CD4-positive, CD25-positive, alpha-beta regulatory T cell (primary cell): ENCODE measurements around the gene RAB22A. TPM values are rescaled to one million over a fixed set of nuclear protein-coding genes. Genes with fewer than 3 reads are reported as not detected.

Experiments
- ATAC-seq, 2 donors: fragments of 150-1000 bp; cut with Tn5 transposase; one replicate each; pipeline ENCODE4 v1.10.0; 2021; ENCODE audit warnings: low read depth in 2 of 2, moderate number of reproducible peaks in 2 of 2, moderate library complexity in 1 of 2
- DNase-seq, 3 donors: peaks; one replicate each; pipeline versions ENCODE4 v3.0.0 to v3.0.0-alpha.2; 2012 to 2022; ENCODE audit warnings: mixed read lengths in 1 of 3
- H3K27ac ChIP-seq: one replicate; pipeline ENCODE4 v1.7.0; 2013; ENCODE audit warnings: mild to moderate bottlenecking, low read length; ENCODE audit not compliant: insufficient read depth, poor library complexity, severe bottlenecking
- H3K27me3 ChIP-seq: one replicate; pipeline ENCODE4 v1.7.0; 2013; ENCODE audit warnings: low read length; ENCODE audit not compliant: control insufficient read depth, insufficient read depth
- H3K36me3 ChIP-seq: one replicate; pipeline ENCODE4 v1.7.0; 2013; ENCODE audit warnings: mild to moderate bottlenecking, low read length, moderate library complexity; ENCODE audit not compliant: control insufficient read depth, insufficient read depth
- H3K4me1 ChIP-seq: 2 replicates; pipeline ENCODE4 v1.7.0; 2013; ENCODE audit warnings: mild to moderate bottlenecking, low read length; ENCODE audit not compliant: insufficient read depth, control insufficient read depth, poor library complexity, severe bottlenecking
- H3K4me3 ChIP-seq: one replicate; pipeline ENCODE4 v1.7.0; 2013; ENCODE audit warnings: low read depth, mild to moderate bottlenecking, low read length, moderate library complexity
- H3K9me3 ChIP-seq, 2 experiments: 1 replicate in 1 of 2; 2 replicates in 1 of 2; pipeline ENCODE4 v1.7.0; 2013; ENCODE audit warnings: low read length in 2 of 2, mild to moderate bottlenecking in 1 of 2, moderate library complexity in 1 of 2; ENCODE audit not compliant: control insufficient read depth in 2 of 2
- H3K27ac Mint-ChIP-seq, 3 donors: one replicate each; pipeline ENCODE4 v1.8.0; 2020 to 2022; ENCODE audit warnings: mild to moderate bottlenecking in 3 of 3, mixed read lengths in 3 of 3, moderate library complexity in 2 of 3
- H3K27me3 Mint-ChIP-seq: one replicate; pipeline ENCODE4 v1.8.0; 2022; ENCODE audit warnings: mild to moderate bottlenecking, mixed read lengths
- H3K36me3 Mint-ChIP-seq: one replicate; pipeline ENCODE4 v1.8.0; 2020; ENCODE audit warnings: mixed read lengths
- H3K4me1 Mint-ChIP-seq, 4 donors: one replicate each; pipeline ENCODE4 v1.8.0; 2020 to 2022; ENCODE audit warnings: mixed read lengths in 4 of 4, mild to moderate bottlenecking in 1 of 4
- H3K4me3 Mint-ChIP-seq, 4 donors: one replicate each; pipeline ENCODE4 v1.8.0; 2020 to 2022; ENCODE audit warnings: mild to moderate bottlenecking in 4 of 4, mixed read lengths in 4 of 4, moderate library complexity in 3 of 4
- H3K9me3 Mint-ChIP-seq, 7 donors: one replicate each; pipeline ENCODE4 v1.8.0; 2020 to 2022; ENCODE audit warnings: mixed read lengths in 7 of 7, mild to moderate bottlenecking in 3 of 7, moderate library complexity in 2 of 7
- polyA plus RNA-seq, 4 donors: library from polyadenylated mRNA; unstranded; fragments of 300-500 nt; fragmentation: Illumina TruSeq; gene quantifications; one replicate each; pipeline ENCODE4 v1.2.3, GENCODE V29; 2021
- total RNA-seq: library from RNA; stranded (reverse); gene quantifications from one replicate; pipeline ENCODE4 v1.2.3, GENCODE V29; 2022

Gene RAB22A
- total and polyA plus RNA-seq, 5 donors from 2014 or later = 11.3 to 21.9 (median 13.2) TPM

GRCh38 chr20:58271606-58272351 lies 37.7 kb upstream of the RAB22A start:
- H3K4me1 ChIP-seq = peaks cover 18% of the 10 kb centered on the region
- H3K4me3 ChIP-seq = no peak overlapping the region
- H3K4me3 Mint-ChIP-seq = peak overlapping the region in 1 of 4 donors; percentile 29
- H3K36me3 ChIP-seq = peaks cover 2% of the 10 kb centered on the region
- DNase-seq = peak in 1 of 3 donors; percentile 55
- peak overlapping the region in 2 of 3 donors; percentile 38 to 79 for H3K27ac Mint-ChIP-seq
- peaks cover 0 to 2% (median 0%) of the 10 kb centered on the region in 7 donors for H3K9me3 Mint-ChIP-seq
- no peaks in the 10 kb centered on the region for H3K27me3 ChIP-seq
- ATAC-seq = no peak
- H3K27me3 Mint-ChIP-seq = no peaks in the 10 kb centered on the region
- H3K9me3 ChIP-seq = peaks cover 0 to 5% of the 10 kb centered on the region in 2 experiments
- H3K36me3 Mint-ChIP-seq = peaks cover 34% of the 10 kb centered on the region
- no peak overlapping the region for H3K27ac ChIP-seq
- H3K4me1 Mint-ChIP-seq = peaks cover 13 to 46% (median 35%) of the 10 kb centered on the region in 4 donors

GRCh38 chr20:58274384-58274783 lies 35.1 kb upstream of the RAB22A start:
- Mint-ChIP-seq H3K4me3 (no peak overlapping the region), H3K27ac (no peak overlapping the region), H3K36me3 (peaks cover 29% of the 10 kb centered on the region), H3K27me3 (no peaks in the 10 kb centered on the region), H3K4me1 (peaks cover 5 to 25% (median 16%) of the 10 kb centered on the region in 4 donors), H3K9me3 (no peaks in the 10 kb centered on the region)
- Histone ChIP-seq H3K4me1 (peaks cover 6% of the 10 kb centered on the region), H3K9me3 (peaks cover 0 to 5% of the 10 kb centered on the region in 2 experiments), H3K36me3 (peaks cover 4% of the 10 kb centered on the region), H3K4me3 (no peak overlapping the region), H3K27ac (no peak overlapping the region), H3K27me3 (no peaks in the 10 kb centered on the region)
- ATAC-seq = no peak
- no peak for DNase-seq

GRCh38 chr20:58277107-58277506 lies 32.4 kb upstream of the RAB22A start:
- no peak for ATAC-seq
- peak overlapping the region in 1 of 4 donors; percentile 23 for H3K4me3 Mint-ChIP-seq
- no peaks in the 10 kb centered on the region for H3K27me3 ChIP-seq
- H3K27ac Mint-ChIP-seq = peak overlapping the region in 1 of 3 donors; percentile 54
- no peak overlapping the region for H3K27ac ChIP-seq
- H3K36me3 ChIP-seq = peaks cover 2% of the 10 kb centered on the region
- no peak for DNase-seq
- peaks cover 5 to 23% (median 16%) of the 10 kb centered on the region in 4 donors for H3K4me1 Mint-ChIP-seq
- H3K4me3 ChIP-seq = no peak overlapping the region
- H3K9me3 Mint-ChIP-seq = no peaks in the 10 kb centered on the region
- no peaks in the 10 kb centered on the region for H3K4me1 ChIP-seq
- peaks cover 25% of the 10 kb centered on the region for H3K36me3 Mint-ChIP-seq
- H3K27me3 Mint-ChIP-seq = no peaks in the 10 kb centered on the region
- H3K9me3 ChIP-seq = peaks cover 0 to 5% of the 10 kb centered on the region in 2 experiments

GRCh38 chr20:58277578-58278472 lies 31.7 kb upstream of the RAB22A start:
- Mint-ChIP-seq H3K27ac (no peak overlapping the region), H3K36me3 (peaks cover 23% of the 10 kb centered on the region)
- no peak for ATAC-seq

GRCh38 chr20:58286729-58287128 lies 22.8 kb upstream of the RAB22A start:
- no peaks in the 10 kb centered on the region for H3K9me3 Mint-ChIP-seq
- H3K36me3 Mint-ChIP-seq = peaks cover 32% of the 10 kb centered on the region
- peak overlapping the region in 2 of 3 donors; percentile 62 to 71 for H3K27ac Mint-ChIP-seq
- peak in 1 of 3 donors; percentile 43 for DNase-seq
- H3K4me3 Mint-ChIP-seq = no peak overlapping the region
- Histone ChIP-seq H3K4me3 (no peak overlapping the region), H3K9me3 (no peaks in the 10 kb centered on the region), H3K27ac (no peak overlapping the region), H3K27me3 (no peaks in the 10 kb centered on the region), H3K4me1 (no peaks in the 10 kb centered on the region), H3K36me3 (peaks cover 9% of the 10 kb centered on the region)
- H3K27me3 Mint-ChIP-seq = no peaks in the 10 kb centered on the region
- peaks cover 12 to 36% (median 28%) of the 10 kb centered on the region in 4 donors for H3K4me1 Mint-ChIP-seq
- ATAC-seq = no peak

More at GRCh38 chr20:58277578-58278472, 31.7 kb upstream of the RAB22A start:
- H3K9me3 ChIP-seq = peaks cover 0 to 5% of the 10 kb centered on the region in 2 experiments
- Mint-ChIP-seq H3K4me1 (peaks cover 5 to 27% (median 18%) of the 10 kb centered on the region in 4 donors), H3K4me3 (no peak overlapping the region), H3K27me3 (no peaks in the 10 kb centered on the region), H3K9me3 (no peaks in the 10 kb centered on the region)
- DNase-seq = no peak
- no peaks in the 10 kb centered on the region for H3K4me1 ChIP-seq
- no peak overlapping the region for H3K4me3 ChIP-seq
- H3K27me3 ChIP-seq = no peaks in the 10 kb centered on the region
- H3K36me3 ChIP-seq = peaks cover 2% of the 10 kb centered on the region
- no peak overlapping the region for H3K27ac ChIP-seq

- no peaks in the 10 kb centered on the region for H3K9me3 Mint-ChIP-seq
- no peak for ATAC-seq
- H3K4me1 Mint-ChIP-seq = peaks cover 9 to 28% (median 26%) of the 10 kb centered on the region in 4 donors
- peak overlapping the region in 2 of 3 donors; percentile 15 to 82 for H3K27ac Mint-ChIP-seq
- peaks cover 32% of the 10 kb centered on the region for H3K36me3 Mint-ChIP-seq
- H3K4me3 Mint-ChIP-seq = no peak overlapping the region
- no peaks in the 10 kb centered on the region for H3K4me1 ChIP-seq
- no peaks in the 10 kb centered on the region for H3K9me3 ChIP-seq
- H3K27ac ChIP-seq = no peak overlapping the region
- no peaks in the 10 kb centered on the region for H3K27me3 Mint-ChIP-seq
- no peak overlapping the region for H3K4me3 ChIP-seq
- no peaks in the 10 kb centered on the region for H3K27me3 ChIP-seq
- DNase-seq = peak in 1 of 3 donors; percentile 17
- H3K36me3 ChIP-seq = peaks cover 9% of the 10 kb centered on the region
These were observed 21.9 kb upstream of the RAB22A start for GRCh38 chr20:58287638-58288037.

GRCh38 chr20:58289143-58289542 lies 20.4 kb upstream of the RAB22A start:
- H3K4me1 ChIP-seq = no peaks in the 10 kb centered on the region
- Mint-ChIP-seq H3K9me3 (no peaks in the 10 kb centered on the region), H3K4me1 (peaks cover 13 to 29% (median 19%) of the 10 kb centered on the region in 4 donors), H3K27ac (peak overlapping the region in 2 of 3 donors; percentile 9 to 27), H3K4me3 (no peak overlapping the region), H3K27me3 (no peaks in the 10 kb centered on the region), H3K36me3 (peaks cover 32% of the 10 kb centered on the region)
- H3K27me3 ChIP-seq = no peaks in the 10 kb centered on the region
- no peaks in the 10 kb centered on the region for H3K9me3 ChIP-seq
- H3K4me3 ChIP-seq = no peak overlapping the region
- ATAC-seq (no peak), DNase-seq (no peak)
- H3K36me3 ChIP-seq = peaks cover 9% of the 10 kb centered on the region
- H3K27ac ChIP-seq = no peak overlapping the region
